DMS114 treated with DMSO at 0.1 percent for 48 hours (cell line): Measurements from ENCODE around the gene CDH23.
A peak's percentile ranks its signal among the peaks of the same experiment; 100 is the strongest.

Experiments
- DNase-seq: peaks from one replicate; lab custom pipeline; 2025; ENCODE audit not compliant: unreplicated experiment; lab: John Stamatoyannopoulos, UW

CDH23 gene

GRCh38 chr10:71554671-71555070 lies 158.0 kb downstream of the CDH23 start:
- DNase-seq: no peak

GRCh38 chr10:71555087-71555723 lies 158.5 kb downstream of the CDH23 start:
- DNase-seq: no peak

DNA sequence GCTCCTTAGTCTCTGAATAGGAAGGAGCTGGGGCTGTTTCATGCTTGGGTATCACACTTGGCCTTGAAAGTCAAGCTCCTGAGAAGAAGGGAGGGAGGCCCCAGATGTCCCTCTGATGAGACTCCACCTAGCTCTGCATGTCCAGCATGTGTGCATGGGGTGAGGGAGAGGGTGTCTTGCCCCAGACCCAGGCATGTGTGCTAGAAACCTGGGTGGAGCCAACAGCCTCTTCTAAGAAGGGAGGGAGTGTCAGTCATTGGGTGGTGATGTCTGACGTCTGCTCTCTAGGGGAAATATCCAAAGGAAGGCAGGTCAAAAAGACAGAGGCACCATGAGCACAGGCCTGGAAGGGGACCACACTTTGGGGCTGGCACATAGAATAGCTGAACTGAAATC lies 159.0 kb downstream of the CDH23 start:
- no peak for DNase-seq

DNA sequence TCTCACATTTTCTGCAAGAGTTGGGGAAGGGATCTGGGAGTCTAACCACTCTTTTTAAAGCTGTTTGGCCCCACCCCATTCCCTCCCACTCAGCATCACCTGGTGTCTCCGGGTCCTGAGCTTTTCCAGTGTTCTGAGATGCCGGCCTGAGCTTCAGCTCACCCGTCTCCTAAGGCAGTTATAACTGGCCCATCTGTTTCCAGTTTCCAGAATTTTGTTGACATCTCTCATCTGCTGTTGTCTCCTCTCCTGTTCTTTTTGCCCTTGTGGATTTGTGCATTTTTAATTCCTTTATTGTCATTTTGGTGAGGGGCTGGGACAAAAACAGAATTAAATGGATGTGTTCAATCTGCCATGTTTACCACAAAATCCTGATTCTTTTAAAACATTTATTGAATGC lies 162.3 kb downstream of the CDH23 start:
- no peak for DNase-seq

DNA sequence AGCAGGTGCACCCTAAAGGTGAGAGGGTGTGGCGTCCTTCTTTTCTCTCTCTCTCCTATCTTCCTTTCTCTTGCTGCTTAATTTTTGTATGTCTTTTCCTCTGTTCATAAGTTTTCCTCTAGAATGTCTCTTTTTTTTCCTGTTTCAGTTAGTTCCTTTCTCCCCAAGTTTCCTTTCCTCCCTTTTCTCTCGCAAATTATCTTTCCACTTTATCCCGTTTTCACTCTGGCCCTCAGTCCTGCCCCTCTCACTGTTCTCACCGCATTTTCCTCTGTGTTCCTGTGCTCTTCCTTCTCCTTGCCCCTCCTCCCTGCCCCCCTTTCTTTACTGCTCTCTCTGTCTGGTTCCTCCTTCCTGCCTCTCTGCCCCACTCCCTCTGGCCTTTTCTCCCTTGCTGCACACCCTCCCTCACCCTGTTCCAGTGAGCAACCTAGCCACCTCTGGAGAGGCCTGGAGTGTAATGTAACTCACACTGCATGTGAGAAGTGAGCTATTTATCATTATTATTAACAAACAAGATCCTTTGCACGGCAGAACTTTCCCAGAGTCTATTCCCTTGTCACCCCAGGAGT lies 164.4 kb downstream of the CDH23 start:
- DNase-seq: no peak

- DNase-seq: no peak
These were observed 165.5 kb downstream of the CDH23 start for GRCh38 chr10:71562181-71562580.

GRCh38 chr10:71562904-71563303 lies 166.2 kb downstream of the CDH23 start:
- no peak for DNase-seq

DNA sequence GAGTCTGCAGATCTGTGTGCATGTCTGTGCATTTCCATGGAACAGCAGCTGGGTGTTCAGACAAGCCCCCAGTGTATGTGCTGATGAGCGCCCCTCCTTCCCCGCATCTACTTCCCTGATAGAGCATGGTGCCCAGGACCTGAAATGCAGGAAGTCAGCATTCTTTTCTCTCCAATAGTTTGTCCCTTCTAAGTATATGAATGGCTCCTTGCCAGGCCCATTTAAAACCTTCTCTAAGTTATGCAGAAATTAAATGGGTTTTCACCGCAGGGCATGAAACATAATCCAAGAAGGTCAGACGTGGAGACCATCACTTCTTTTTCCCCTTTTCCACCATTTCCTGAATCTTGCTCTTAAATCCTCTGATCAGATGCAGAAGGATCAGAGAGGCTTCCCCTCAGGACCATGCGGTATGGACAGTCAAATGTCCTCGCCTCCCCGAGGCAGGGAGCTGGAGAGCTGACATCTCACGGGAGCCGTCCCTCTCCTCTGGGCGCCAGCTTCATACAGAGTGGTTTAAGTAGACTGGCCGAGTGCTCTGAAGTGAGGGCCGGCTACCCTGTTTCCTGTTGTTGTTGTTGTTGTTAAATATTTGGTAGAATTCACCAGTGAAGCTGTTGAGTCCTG lies 167.6 kb downstream of the CDH23 start:
- no peak for DNase-seq

DNA sequence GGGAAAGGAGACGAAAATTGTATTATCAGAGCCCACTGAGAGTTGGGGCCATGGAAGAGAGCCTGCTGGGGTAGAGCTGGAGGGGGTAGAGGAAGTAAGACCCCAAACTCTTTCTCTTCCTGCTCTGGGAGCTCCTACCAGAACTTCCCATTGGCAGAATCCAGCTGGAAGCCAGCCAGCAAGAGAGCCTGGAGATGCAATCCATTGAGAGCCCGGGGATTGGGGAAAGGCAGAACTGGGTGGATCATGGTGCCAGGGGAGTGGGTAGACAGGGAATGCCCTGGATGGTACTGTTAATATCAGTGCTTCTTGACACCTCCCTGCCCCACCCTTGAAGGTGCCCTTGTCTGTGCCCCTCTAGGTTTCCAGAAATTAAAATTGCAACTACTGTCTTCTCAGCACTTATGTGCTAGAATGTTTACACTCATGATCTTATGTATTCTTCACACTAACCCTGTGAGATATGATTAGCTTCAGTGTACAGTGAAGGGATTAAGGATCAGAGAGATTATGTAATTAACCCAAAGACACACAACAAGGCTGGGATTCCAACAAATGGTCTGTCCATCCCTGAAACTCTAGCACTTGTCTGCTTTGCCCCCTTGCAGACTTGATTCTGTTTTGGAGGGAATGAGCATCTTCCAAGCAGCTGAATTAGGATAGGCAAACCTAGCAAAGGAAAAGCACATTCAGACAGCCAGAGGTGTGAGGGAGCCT lies 168.7 kb downstream of the CDH23 start:
- no peak for DNase-seq

GRCh38 chr10:71567006-71567405 lies 170.3 kb downstream of the CDH23 start:
- no peak for DNase-seq

DNA sequence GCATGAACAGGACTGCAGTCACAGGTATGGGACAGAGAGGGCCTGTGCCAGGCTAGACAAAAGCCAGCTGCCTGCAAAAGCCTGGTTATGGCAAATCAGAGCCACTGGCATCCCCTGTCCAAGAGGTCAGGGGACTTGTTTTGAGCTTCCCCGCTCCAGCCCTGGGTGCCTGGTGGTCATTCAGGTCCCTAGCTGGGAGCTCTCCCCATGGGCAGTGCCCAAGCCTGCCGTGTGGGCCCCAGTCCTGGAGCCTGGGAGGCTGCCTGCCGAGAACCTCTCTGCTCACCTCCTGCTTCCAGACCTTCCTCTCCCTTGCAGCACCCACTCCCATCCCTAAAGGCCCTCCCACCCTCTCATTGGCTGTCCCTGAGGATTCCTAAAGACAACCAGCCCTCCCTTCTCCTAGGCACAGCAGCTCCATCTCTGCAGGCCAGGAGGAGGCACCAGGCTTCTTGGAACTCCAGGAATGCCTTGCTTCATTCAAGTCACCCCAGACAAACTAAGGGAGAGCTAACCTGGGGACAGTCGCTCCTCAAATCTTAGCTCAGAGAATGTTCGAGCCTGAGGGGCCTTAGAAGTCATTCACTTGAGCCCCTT lies 172.3 kb downstream of the CDH23 start:
- DNase-seq: no peak

DNA sequence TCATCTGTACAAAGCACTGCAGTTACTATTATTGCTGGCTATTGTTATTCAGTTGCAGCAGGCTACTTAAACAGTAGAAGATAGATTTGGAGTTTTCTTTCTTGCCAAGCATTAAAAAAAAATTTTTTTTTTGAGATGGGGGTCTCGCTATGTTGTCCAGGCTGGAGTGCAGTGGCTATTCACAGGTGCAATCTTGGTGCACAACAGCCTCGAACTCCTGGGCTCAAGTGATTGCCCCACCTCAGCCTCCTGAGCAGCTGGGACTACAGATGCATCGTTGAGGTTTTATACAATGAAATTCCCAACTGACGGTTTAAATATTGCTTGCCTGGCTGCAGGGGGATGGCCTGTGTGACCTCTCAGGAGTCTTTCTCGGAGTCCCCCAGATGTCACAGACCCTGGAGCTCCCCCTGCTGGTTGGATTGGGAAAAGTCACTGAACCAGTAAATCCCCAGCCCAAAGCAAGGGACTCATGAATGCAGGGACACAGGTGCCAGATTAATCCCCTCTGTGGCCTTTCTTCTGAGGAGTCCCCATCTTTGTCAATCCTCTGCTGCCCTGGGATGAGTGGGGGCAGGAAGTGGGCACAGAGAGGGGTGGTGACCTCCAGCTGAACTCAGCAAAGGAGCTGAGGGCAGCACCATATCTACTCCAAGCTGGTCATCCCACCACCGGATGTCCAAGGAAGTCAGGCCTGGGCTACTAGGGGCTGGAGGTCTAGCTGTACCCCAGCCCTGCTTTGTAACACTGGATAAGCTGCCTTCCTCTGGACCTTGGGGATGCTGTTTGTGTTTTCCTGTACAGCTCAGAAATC lies 173.3 kb downstream of the CDH23 start:
- DNase-seq: peak; percentile 15

- DNase-seq: no peak
These were observed 174.9 kb downstream of the CDH23 start for GRCh38 chr10:71571460-71572175.

GRCh38 chr10:71572962-71573361 lies 176.2 kb downstream of the CDH23 start:
- DNase-seq: no peak

DNA sequence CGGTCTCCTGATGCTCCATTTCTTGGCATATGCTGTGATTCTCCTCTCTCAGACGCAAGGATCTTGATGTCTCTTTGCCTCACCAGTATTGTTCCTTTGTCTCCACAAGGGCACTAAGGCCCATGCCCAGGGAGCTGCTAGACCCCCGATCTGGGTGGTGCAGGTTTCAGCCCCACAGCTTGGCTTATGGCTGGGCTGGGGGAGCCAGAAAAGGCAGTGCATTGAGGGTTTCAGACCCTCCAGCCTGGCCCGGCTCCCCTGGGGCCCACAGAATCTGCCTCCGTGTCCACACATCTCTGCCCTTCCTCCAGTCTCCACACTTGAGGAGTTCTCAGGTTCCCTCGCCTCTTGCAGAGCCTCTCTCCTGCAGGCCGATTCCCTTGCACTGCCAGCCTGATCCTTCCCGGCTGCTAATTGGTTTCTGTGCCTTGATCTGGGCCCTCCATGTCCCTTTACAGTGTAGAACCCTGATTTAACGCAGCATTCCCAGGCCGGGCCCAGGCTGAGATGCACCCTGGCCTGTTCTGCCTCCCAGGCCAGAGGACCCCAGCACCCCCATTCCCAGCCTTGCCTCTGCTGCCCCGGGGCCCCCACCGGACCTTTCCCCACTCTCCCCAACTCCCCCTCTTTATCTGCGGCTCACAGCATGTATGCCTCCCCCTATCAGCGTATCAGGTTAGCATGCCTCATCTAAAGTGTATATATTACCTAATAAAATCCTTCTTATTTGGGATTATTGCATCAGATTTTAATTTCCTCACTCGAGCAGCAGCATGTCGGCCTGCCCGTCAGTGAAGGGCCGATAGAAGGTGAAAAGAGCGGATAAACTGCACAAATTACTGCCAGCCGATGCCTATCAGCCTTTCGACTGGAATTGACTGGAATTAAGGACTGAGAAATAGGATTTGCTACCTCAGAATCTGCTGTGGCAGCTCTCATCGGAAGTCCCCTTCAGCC lies 177.1 kb downstream of the CDH23 start:
- DNase-seq: no peak

- no peak for DNase-seq
These were observed 178.7 kb downstream of the CDH23 start for GRCh38 chr10:71575451-71575850.

DNA sequence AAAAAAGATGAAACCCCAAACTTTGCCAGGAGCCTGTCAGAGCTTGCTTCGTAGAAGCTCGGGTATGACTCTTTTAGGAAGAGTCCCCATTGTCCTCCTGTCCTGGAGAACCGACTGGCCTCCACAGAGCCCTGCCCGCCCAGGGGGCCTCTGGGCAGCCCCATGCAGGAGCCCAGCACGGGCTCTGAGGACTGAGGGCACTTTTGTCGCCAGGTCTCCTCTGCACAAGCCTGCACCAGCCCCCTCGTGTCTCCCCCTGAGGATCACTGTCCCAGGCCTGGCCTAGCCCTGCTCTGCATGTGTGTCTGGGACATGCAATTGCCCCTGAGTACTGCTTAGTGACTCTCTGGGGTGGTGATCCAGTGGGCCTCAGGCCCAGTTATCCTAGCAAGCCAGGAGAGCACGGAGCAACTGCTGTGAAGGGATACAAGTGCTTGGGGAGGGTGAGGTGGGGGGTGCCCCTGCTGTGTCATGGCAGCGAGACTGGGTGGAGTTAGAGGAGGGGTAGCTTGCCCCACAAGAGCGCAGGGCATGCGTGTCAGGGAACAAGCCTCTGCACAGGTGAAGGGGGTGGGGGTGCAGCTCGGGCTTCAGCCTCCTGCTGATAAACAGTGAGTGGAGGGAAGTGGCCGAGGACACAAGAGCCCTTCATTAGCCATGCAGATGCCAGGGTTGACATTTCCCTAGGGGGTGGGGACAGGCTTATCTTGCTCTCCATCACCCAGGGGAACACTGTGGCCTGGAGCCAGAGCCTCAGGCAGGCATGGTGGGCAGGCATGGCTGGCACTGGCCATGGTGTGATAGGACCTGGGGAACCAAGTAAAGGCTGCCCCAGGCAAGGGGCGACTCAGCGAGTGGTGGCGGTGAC lies 179.4 kb downstream of the CDH23 start:
- no peak for DNase-seq

- no peak for DNase-seq
These were observed 180.1 kb downstream of the CDH23 start for GRCh38 chr10:71576842-71577241.
